ENCODE results near the gene DDR1.

The DDR1 gene

DNA sequence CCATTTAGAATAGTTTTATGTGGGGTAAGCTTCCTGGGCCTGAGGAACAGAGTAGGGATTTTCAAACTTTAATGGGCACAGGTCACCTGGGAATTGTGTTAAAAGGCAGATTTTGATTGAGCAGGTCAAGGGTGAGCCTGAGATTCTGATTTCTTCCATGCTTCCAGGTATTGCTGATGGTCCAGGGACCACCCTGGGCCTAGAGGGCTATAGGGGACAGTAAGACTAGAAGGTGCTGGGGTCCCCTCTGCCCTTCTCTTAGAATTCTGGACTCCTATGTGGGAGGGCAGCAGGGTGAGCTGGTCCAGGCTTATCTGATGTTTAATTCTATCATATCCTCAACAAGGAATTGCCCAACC lies 2.6 kb downstream of the DDR1 start:
- TF ChIP-seq, protein P1, sequence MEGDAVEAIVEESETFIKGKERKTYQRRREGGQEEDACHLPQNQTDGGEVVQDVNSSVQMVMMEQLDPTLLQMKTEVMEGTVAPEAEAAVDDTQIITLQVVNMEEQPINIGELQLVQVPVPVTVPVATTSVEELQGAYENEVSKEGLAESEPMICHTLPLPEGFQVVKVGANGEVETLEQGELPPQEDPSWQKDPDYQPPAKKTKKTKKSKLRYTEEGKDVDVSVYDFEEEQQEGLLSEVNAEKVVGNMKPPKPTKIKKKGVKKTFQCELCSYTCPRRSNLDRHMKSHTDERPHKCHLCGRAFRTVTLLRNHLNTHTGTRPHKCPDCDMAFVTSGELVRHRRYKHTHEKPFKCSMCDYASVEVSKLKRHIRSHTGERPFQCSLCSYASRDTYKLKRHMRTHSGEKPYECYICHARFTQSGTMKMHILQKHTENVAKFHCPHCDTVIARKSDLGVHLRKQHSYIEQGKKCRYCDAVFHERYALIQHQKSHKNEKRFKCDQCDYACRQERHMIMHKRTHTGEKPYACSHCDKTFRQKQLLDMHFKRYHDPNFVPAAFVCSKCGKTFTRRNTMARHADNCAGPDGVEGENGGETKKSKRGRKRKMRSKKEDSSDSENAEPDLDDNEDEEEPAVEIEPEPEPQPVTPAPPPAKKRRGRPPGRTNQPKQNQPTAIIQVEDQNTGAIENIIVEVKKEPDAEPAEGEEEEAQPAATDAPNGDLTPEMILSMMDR (IDR thresholded peaks at IDR 0.05) = no peak

DNA sequence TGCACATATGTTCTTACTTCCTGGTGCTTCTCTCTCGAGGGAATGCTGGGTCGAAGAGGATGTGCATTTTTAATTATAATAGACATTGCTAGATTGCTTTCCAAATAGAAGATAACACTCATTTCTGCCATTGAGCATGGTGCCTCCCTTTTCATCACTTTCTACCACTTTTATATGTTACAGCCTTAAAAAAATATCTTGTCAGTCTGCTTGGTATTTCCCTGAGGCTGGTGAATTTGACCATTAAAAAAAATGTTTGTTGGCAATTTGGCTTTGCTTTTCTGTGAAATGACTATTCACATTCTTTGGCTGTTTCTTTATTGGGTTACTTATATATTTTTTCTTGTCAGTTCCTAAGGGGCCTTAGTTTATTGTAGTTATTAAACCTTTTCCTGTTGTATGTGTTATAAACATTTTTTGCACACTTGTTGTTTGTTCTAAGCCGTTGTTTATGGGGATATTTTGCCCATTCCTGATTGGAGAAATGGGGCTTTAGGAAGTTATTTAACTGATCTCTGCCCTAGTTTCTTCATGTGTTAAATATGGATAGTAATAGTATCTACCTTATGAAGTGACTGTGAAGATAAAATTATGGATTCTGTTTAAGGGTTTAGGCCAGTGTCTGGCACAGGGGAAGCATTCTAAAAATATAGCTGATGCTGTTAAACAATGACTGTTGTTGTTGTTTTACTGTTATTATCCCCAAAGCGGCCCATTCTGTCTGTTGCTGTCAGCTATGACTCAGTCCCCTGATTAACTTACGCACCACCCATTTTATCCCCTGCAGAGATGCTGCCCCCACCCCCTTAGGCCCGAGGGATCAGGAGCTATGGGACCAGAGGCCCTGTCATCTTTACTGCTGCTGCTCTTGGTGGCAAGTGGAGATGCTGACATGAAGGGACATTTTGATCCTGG lies 3.8 kb downstream of the DDR1 start:
- TF ChIP-seq, protein P1 (IDR thresholded peaks at IDR 0.05) = no peak

DNA sequence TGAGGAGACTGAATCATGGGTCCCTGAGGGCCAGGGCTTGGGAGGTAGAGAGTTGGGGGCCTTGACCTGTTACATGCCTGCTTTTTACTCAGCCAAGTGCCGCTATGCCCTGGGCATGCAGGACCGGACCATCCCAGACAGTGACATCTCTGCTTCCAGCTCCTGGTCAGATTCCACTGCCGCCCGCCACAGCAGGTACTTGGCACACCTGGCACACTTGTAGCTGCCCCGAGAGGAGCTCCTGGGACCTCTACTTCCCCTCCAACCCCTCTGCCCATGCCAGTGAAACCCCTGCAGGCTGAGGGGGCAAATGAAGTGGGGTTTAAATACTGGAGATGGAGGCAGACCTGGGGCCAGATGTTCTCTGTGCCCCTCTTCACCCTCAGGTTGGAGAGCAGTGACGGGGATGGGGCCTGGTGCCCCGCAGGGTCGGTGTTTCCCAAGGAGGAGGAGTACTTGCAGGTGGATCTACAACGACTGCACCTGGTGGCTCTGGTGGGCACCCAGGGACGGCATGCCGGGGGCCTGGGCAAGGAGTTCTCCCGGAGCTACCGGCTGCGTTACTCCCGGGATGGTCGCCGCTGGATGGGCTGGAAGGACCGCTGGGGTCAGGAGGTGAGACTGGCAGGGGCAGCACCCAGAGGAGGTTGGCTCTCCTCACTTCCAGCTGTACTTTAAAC lies 4.6 kb downstream of the DDR1 start:
- TF ChIP-seq, protein P1 (IDR thresholded peaks at IDR 0.05) = no peak

DNA sequence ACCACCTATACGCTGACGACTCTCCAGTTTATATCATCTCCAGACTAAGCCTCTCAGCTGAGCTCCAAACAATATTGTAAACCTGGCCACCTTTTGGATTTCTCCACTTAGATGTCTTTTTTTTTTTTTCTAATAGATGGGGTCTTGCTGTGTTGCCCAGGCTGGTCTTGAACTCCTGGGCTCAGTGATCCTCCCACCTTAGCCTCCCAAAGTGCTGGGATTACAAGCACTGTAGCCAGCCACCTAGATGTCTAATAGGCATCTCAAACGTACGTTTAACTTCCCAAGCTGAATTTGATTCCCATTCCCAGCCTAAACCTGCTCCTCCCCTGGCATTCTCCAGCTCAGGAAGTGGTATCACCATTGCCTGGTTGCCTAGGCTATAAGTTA lies 5.2 kb downstream of the DDR1 start:
- TF ChIP-seq, protein P1 (IDR thresholded peaks at IDR 0.05) = no peak

- TF ChIP-seq, protein P1 (IDR thresholded peaks at IDR 0.05) = no peak
Measured at GRCh38 chr6:30889921-30890645, 5.8 kb downstream of the DDR1 start.

DNA sequence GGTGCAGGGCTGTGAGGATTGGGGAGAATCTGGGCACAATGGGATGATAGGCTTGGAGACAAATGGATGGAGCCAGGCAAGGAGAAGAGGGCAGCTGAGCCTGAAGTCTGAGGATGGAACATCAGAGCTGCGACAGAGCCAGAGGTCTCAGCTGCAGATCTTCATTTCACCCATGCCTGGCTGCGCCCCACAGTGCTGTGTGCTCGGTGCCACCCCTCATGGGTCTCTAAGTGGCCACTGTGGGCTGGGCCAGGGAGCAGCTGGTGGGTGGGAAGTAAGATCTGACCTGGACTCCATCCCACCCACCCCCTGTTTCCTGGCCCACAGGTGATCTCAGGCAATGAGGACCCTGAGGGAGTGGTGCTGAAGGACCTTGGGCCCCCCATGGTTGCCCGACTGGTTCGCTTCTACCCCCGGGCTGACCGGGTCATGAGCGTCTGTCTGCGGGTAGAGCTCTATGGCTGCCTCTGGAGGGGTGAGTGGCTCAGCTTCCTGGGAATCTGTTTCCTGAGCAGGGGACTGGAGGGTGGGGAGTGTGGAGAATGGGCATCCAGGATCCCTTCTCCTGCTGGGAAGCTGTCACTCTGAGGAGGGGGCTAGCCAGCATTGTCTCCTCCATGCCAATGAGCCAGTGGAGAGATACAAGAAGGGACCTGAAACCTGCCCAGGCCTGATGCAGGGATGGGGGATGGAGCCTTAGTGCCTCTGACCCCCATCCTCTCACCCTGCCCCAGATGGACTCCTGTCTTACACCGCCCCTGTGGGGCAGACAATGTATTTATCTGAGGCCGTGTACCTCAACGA lies 6.5 kb downstream of the DDR1 start:
- TF ChIP-seq, protein P1 (IDR thresholded peaks at IDR 0.05) = no peak

DNA sequence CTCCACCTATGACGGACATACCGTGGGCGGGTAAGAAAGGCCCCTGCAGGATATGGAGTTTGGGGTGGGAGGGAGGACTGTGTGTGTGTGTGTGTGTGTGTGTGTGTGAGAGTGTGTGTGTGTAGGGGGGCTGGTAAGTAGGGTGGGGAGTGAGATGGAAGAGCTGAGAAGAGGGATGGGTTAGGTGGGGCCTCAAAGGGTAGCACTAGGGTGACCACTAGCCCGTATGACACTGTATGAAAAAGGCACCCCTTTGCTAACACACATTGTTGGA lies 7.1 kb downstream of the DDR1 start:
- TF ChIP-seq, protein P1 (IDR thresholded peaks at IDR 0.05) = no peak
